GM12891 (cell line): Measurements from ENCODE around the gene CKMT2.

ENCODE experiments used
- PAX5 ChIP-seq: IDR thresholded peaks from 2 replicates; pipeline ENCODE4 v1.6.1; 2011; ENCODE audit warnings: low read length, moderate library complexity, mild to moderate bottlenecking; ENCODE audit not compliant: insufficient read depth, severe bottlenecking
- POLR2A ChIP-seq: IDR thresholded peaks from 2 replicates; pipeline ENCODE4 v1.6.1; 2011; ENCODE audit warnings: low read depth, low read length, control low read depth
- POLR2AphosphoS5 ChIP-seq: IDR thresholded peaks from 2 replicates; pipeline ENCODE4 v1.6.1; 2011; ENCODE audit warnings: low read depth, low read length, control low read depth
- POU2F2 ChIP-seq: IDR thresholded peaks from 2 replicates; pipeline ENCODE4 v1.6.1; 2011; ENCODE audit warnings: low read depth, mild to moderate bottlenecking, control low read depth, low read length, moderate library complexity
- SPI1 ChIP-seq: IDR thresholded peaks from 2 replicates; pipeline ENCODE4 v1.6.1; 2011; ENCODE audit warnings: low read depth, low read length, control low read depth
- TAF1 ChIP-seq: IDR thresholded peaks from 2 replicates; pipeline ENCODE4 v1.6.1; 2011; ENCODE audit warnings: low read depth, low read length, control low read depth

DNA sequence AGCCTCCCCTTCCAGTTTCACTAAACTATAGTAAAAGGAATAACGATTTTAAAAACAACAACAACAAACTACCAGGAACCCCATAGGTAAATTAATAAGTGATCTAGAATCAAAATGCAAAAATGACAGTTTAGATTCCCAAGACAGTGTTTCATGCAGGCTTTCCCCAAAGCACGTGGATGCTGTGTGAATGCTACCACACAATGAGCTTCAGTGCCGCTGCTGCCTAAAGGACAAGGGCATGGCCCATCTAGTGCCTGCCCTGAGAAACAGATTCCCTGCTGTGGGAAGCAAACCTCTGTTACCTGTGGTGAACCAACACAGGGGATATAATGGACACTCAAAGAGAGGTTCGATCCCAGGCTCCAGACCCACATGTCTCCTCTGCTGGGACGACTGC, 23.7 kb upstream of the CKMT2 start:
- TF ChIP-seq TAF1, result no peak
- TF ChIP-seq POLR2AphosphoS5, result no peak
- TF ChIP-seq POLR2A, result no peak
- no peak for TF ChIP-seq SPI1
- TF ChIP-seq PAX5, result no peak
- TF ChIP-seq POU2F2, result no peak
